NB4 (cell line): ENCODE measurements around the gene ITGAX.

Source experiments
- POLR2A ChIP-seq: IDR thresholded peaks from 2 replicates; pipeline ENCODE4 v1.6.1; 2011; ENCODE audit warnings: mild to moderate bottlenecking; ENCODE audit not compliant: insufficient read length; ENCODE audit errors: extremely low read depth
- TF ChIP-seq, protein P1 (sequence below): IDR thresholded peaks from 2 replicates; pipeline ENCODE4 v1.6.1; 2011; ENCODE audit warnings: low read depth, low read length
- TF ChIP-seq, protein P2 (sequence below): IDR thresholded peaks from one replicate; pipeline ENCODE4 v1.5.1; 2012; ENCODE audit warnings: low read depth, low read length

GRCh38 chr16:31348579-31348978 lies 6.4 kb upstream of the ITGAX start:
- no peak for TF ChIP-seq POLR2A
- TF ChIP-seq, protein P1, sequence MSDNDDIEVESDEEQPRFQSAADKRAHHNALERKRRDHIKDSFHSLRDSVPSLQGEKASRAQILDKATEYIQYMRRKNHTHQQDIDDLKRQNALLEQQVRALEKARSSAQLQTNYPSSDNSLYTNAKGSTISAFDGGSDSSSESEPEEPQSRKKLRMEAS: no peak
- TF ChIP-seq, protein P2, sequence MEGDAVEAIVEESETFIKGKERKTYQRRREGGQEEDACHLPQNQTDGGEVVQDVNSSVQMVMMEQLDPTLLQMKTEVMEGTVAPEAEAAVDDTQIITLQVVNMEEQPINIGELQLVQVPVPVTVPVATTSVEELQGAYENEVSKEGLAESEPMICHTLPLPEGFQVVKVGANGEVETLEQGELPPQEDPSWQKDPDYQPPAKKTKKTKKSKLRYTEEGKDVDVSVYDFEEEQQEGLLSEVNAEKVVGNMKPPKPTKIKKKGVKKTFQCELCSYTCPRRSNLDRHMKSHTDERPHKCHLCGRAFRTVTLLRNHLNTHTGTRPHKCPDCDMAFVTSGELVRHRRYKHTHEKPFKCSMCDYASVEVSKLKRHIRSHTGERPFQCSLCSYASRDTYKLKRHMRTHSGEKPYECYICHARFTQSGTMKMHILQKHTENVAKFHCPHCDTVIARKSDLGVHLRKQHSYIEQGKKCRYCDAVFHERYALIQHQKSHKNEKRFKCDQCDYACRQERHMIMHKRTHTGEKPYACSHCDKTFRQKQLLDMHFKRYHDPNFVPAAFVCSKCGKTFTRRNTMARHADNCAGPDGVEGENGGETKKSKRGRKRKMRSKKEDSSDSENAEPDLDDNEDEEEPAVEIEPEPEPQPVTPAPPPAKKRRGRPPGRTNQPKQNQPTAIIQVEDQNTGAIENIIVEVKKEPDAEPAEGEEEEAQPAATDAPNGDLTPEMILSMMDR: no peak
